LNCaP clone FGC (cell line): ENCODE results near the gene DPY19L3.

Experiments
- DNase-seq: peaks from one replicate; pipeline ENCODE4 v3.0.0-alpha.2; 2011; ENCODE audit warnings: low read depth
- H3K4me3 ChIP-seq: 2 replicates; pipeline ENCODE4 v1.5.1; 2011; ENCODE audit warnings: mild to moderate bottlenecking, low read depth, low read length, control low read depth
- TF ChIP-seq, protein P1 (sequence below): IDR thresholded peaks from 2 replicates; pipeline ENCODE4 v1.5.1; 2012; ENCODE audit warnings: mild to moderate bottlenecking; ENCODE audit not compliant: control insufficient read depth, insufficient read depth; ENCODE audit errors: extremely low read depth

Gene DPY19L3

DNA sequence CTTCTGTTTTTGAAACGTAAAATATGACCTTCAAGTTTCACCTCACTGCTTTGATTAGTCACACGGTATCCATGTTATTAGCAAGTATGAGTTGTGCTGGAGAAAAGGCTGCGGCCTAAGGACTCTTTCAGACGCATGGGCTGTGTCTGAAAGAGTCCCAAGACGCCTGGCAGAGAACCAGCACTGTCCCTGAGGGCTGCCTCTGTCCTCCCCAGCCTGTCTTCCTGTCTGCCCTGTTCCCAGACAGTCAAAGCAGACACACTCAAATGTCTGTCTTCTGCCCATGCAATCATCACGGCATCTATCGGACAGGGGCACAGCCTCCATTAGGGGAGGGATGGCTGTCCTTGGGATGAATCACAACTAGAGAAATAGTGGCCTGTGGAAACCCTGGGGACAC is 65.5 kb downstream of the DPY19L3 start:
- no peak for DNase-seq
- no peak overlapping the region for H3K4me3 ChIP-seq

DNA sequence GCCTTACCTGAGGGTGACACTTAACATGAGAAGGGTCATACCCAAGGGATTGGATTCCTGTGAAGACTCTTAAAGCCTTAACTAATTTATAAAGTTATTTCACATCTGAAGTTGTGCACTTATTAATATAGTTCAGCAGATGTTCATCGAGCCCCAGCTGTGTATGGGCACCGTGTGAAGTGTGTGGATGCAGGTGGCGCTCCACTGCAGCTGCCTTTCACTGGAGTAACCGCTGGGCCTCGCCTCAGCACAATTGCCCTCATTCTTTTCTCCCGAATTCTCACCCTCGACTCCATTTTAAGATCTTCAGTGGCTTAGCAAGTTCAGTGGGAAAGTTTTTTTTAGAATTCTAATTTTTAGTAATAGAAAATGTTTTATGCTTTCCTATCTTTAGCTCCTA is 66.2 kb downstream of the DPY19L3 start:
- no peak for DNase-seq
- no peak overlapping the region for H3K4me3 ChIP-seq
- TF ChIP-seq, protein P1, sequence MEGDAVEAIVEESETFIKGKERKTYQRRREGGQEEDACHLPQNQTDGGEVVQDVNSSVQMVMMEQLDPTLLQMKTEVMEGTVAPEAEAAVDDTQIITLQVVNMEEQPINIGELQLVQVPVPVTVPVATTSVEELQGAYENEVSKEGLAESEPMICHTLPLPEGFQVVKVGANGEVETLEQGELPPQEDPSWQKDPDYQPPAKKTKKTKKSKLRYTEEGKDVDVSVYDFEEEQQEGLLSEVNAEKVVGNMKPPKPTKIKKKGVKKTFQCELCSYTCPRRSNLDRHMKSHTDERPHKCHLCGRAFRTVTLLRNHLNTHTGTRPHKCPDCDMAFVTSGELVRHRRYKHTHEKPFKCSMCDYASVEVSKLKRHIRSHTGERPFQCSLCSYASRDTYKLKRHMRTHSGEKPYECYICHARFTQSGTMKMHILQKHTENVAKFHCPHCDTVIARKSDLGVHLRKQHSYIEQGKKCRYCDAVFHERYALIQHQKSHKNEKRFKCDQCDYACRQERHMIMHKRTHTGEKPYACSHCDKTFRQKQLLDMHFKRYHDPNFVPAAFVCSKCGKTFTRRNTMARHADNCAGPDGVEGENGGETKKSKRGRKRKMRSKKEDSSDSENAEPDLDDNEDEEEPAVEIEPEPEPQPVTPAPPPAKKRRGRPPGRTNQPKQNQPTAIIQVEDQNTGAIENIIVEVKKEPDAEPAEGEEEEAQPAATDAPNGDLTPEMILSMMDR, result no peak

More for the DNA sequence above, 65.5 kb downstream of the DPY19L3 start:
- TF ChIP-seq, protein P1, result no peak

DNA sequence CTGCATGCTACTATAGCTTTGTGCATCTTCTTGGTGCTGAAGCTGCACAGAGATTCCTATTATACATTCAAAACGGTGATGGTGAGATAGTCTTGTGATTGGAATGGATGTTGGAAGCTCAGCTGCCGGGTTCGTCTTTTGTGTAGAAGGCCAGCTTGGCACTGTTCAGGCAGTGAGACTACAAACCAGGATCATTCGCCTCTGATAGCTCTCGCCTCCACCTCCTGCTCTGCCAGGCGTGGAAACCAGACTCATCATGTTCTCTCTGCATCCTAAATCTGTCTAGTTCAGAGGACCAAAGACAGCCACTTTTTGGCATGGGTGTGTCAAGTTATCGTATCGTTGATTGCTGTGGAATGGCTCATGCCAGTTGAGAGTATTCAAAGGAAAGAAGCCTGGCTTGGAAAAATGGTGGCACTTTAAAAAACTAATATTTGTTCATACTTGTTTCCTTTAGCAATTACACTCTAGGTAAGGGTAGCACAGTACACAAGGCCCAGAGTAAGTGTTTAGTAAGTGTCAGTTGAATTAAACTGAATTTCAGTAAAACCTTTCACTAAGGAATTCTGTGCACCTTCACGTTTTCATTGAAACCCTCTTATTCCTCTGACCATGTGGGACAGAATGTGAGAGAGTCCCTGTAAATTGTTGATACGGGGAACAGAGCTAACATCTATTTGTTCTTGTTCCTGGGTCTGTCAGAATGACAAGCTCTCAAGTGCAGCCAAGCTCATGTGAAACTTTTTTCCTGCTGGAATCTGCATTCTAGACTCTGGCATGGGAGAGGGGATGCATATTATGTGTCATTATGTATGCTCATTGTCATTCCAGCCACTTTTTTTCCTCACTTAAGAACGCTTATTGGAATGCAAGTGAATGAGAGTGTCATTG is 69.8 kb downstream of the DPY19L3 start:
- no peak for DNase-seq
- TF ChIP-seq, protein P1, result no peak

DNA sequence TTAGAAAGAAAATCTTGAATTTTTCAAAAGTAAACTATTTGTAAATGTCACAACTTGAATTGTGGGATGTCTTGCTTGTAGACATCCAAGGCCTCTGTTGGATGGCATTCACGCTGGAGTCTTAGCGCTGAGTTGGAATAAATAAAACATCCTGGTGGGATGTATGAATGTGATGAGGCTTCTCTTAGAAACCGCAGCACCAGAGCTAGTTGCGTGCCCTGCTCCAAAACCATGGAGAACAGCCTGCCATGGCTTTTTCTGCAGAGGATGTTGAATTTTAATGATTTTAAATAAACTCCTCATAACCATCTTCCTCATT is 70.4 kb downstream of the DPY19L3 start:
- DNase-seq, result no peak
- no peak overlapping the region for H3K4me3 ChIP-seq
- TF ChIP-seq, protein P1, result no peak

More for the DNA sequence above, 69.8 kb downstream of the DPY19L3 start:
- no peak overlapping the region for H3K4me3 ChIP-seq

DNA sequence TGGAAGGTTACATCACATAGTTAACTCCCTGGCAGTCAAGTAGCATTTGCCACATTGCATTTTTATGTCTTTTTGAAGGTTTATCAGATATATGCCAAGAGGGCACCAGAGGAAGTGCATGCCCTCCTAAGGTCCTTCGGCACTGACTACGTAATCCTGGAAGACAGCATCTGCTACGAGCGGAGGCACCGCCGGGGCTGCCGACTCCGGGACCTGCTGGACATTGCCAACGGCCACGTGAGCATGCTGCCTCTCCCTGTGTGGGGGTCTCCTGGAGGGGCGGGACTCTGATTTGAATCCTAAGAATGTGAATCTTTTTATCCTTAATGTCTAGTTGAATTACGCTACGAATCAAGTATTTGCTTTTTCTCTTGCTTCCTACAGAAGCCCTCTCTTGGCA is 74.8 kb downstream of the DPY19L3 start:
- TF ChIP-seq, protein P1, result no peak
- H3K4me3 ChIP-seq, result no peak overlapping the region
- no peak for DNase-seq

DNA sequence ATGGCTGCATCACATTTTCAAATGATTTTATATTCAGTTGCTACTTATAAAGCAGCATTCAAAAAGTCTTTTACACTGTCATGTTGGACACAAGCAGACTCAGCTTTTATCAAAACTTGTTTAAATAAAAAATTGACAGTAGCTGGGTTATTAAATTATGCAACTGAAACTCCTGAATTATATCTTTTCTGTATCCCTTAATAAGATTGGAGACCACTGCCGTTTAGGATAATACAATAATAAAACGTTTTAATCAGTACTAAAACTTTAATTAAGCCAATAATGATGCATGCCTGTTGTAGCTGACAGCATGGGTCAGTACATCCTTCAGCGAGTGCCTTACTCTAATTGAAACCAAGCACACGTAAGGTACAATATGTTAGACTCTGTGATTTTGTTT is 78.0 kb downstream of the DPY19L3 start:
- no peak overlapping the region for H3K4me3 ChIP-seq
- no peak for DNase-seq
- TF ChIP-seq, protein P1, result no peak

DNA sequence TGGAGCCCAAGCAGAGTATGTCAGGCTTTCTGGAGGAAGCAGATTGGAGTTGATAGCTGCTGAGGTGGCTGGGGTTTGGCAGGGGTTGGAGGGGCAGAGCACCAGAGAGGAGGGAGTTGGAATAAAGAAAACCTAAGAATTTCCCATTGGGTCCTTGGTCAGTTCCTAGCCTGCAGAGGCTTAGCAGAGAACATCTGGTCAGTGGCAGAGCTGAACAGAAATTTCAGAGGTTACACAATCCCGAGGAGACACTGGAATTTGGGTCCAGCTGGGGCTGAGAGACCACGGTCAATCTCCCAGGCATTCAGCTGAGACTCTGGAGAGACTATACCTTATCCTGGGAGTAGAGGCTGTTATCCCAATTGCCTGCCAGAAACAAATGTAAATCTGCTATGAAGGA is 84.4 kb downstream of the DPY19L3 start:
- no peak for DNase-seq
- H3K4me3 ChIP-seq, result no peak overlapping the region
- TF ChIP-seq, protein P1, result no peak
